IPS-18a (cell line): Measurements from ENCODE around the gene PHOX2B.

Experiments used
- H3K27ac ChIP-seq: one replicate; pipeline ENCODE4 v1.5.1; 2013; ENCODE audit warnings: low read length
- H3K27me3 ChIP-seq: one replicate; pipeline ENCODE4 v1.6.1; 2013; ENCODE audit warnings: mild to moderate bottlenecking, low read length; ENCODE audit not compliant: control insufficient read depth, insufficient read depth
- H3K36me3 ChIP-seq: one replicate; pipeline ENCODE4 v1.6.1; 2013; ENCODE audit warnings: low read depth, low read length; ENCODE audit not compliant: control insufficient read depth
- H3K4me1 ChIP-seq: one replicate; pipeline ENCODE4 v1.6.1; 2013; ENCODE audit warnings: low read depth, low read length; ENCODE audit not compliant: control insufficient read depth
- H3K4me3 ChIP-seq: one replicate; pipeline ENCODE4 v1.5.1; 2013; ENCODE audit warnings: low read length
- H3K9ac ChIP-seq: one replicate; pipeline ENCODE4 v1.6.1; 2013; ENCODE audit warnings: mild to moderate bottlenecking, low read length, moderate library complexity
- H3K9me3 ChIP-seq: one replicate; pipeline ENCODE4 v1.6.1; 2013; ENCODE audit warnings: low read depth, low read length; ENCODE audit not compliant: control insufficient read depth

PHOX2B gene

DNA sequence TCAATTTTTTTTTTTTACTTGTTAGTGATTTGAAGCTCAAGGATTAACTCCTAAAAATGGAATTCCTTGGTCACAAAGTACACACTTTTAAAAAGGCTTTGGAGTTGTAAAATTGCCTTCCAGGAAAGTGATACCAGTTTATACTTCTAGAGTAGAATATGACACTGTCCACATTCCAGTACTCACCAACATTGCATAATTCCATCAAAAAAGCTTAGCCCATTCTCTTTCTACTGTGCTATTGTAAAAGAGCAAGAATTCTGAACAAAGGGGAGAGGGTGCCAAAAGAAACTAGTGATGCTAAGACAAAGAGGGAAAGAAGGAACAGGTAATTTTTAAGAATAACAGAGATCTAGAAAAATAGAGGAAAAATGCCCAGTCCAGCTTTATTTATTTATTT lies 10.4 kb upstream of the PHOX2B start:
- Histone ChIP-seq H3K9ac (no peak overlapping the region), H3K9me3 (no peaks in the 10 kb centered on the region), H3K27ac (no peak overlapping the region), H3K27me3 (peaks cover 54% of the 10 kb centered on the region), H3K4me1 (peaks cover 11% of the 10 kb centered on the region), H3K36me3 (no peaks in the 10 kb centered on the region), H3K4me3 (no peak overlapping the region)

DNA sequence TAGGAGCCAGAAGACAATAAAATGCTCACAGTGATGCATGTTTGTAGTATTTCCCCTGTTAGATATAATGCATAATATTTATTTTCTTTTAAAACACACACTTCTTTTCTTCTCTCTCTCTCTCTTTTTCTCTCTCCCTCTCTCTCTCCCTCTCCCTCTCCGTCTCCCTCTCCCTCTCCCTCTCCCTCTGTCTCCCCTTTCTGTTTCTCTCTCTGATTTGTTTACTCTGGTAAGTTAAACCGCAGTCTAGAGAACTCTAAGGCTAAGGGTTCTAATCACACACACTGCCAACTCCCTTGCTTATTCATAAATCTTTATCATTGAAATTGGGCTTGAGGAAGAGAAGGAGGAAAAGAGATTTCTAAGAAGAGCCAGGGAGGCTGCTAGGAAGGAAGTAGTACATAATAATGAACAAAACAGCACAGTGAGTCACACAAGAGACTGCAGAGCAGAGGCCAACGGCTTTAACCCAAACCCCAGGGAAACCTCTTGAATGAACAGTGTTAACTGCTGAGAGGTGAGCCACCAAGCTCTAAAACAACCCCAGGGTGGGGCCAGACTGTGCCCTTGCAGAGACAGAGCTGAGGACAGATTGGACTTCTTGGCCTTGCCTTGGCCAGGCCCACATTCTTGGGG lies 9.1 kb upstream of the PHOX2B start:
- Histone ChIP-seq H3K4me3 (no peak overlapping the region), H3K27ac (no peak overlapping the region), H3K4me1 (peaks cover 11% of the 10 kb centered on the region), H3K36me3 (no peaks in the 10 kb centered on the region), H3K9ac (no peak overlapping the region), H3K9me3 (no peaks in the 10 kb centered on the region), H3K27me3 (peaks cover 66% of the 10 kb centered on the region)

DNA sequence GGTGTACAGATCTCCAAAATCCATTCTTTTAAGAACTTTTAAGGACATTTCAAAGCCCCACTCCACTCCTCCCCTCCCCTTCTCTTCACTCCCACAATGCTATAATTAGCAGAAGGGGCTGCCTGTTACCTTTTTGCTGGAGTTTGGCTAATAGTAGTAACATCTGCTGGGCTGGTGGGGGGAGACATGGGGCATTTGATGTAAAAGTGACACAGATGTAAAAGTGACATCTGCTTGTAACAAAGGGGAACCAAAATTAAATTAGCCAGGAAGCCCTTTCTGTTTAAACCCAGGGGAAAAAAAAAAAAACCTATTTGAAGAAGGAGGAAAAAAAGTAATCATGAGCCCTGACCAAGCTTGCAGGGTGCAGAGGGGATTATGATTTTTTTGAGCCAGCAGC lies 5.4 kb upstream of the PHOX2B start:
- Histone ChIP-seq H3K27me3 (peaks cover 87% of the 10 kb centered on the region), H3K27ac (no peak overlapping the region), H3K9ac (no peak overlapping the region), H3K9me3 (no peaks in the 10 kb centered on the region), H3K36me3 (no peaks in the 10 kb centered on the region), H3K4me3 (no peak overlapping the region), H3K4me1 (peaks cover 26% of the 10 kb centered on the region)

DNA sequence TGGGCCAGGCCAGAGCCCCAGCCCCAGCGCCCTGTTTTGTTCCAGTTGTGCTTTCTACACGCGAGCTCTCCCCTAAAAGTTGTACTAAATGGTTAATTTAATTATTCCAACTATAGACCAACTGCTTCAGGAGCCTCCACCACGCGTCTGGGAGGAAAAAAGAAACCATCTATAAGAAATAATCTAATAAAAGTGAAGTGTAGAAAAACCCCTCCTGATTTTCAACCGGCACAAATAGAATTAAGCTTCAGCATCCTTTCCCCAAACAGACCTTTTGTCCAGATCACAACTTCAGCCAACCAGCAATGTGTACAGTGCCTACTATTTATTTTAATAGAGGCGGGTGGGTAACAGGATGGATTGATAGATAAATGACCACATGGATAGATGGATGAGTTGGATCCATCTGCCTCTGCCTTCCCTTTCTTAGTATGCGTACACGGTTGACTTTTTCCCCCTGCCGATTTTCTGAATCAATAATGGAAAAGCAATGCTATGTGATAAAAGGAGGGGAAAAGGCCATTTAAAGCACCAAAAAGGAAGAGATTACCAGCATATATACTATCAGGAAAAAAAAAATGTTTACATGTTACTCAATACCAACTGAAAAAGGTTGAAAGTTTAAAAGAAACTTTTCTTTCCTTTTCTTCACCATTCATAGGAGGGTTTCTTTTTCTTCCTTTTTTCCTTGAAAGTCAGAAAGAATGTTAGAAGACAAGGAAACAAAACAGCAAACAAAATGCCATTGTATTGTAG lies 3.7 kb upstream of the PHOX2B start:
- peaks cover 100% of the 10 kb centered on the region for H3K27me3 ChIP-seq
- H3K36me3 ChIP-seq: no peaks in the 10 kb centered on the region
- H3K9me3 ChIP-seq: no peaks in the 10 kb centered on the region
- H3K4me1 ChIP-seq: peaks cover 19% of the 10 kb centered on the region
- H3K9ac ChIP-seq: no peak overlapping the region
- peak overlapping the region; percentile 50 for H3K4me3 ChIP-seq
- no peak overlapping the region for H3K27ac ChIP-seq

DNA sequence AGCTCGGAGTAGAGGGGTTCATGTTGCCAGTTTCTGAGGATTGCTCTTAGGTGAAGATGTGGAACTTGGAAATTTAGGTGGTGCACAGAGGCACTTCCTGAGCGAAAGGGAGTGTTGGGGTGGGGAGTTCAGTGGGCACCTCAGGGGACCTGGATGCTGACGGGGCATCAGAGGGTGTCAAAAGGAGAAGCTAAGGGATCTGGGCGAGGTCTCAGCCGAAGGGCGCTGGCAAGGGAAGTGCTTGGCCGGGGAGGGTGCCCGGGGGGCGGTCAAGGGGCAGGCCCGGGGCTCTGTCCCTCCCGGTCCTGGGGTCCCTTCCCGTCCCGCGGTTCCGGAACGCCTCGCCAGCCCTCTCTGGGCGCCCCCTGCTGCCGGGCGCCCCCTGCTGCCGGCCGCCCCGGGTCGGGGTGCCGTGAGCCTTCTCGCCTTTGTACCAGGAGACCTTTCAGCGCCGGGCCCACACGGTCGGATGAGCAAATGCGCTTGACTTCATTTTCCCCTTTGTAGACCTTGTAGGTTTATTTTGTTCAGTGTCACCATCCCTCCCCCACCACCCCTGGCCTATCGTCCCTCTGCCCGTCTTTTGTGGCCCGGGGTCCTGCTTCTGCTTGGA lies 3.0 kb upstream of the PHOX2B start:
- Histone ChIP-seq H3K9me3 (no peaks in the 10 kb centered on the region), H3K4me3 (peak overlapping the region; percentile 50), H3K36me3 (no peaks in the 10 kb centered on the region), H3K27ac (no peak overlapping the region), H3K27me3 (peaks cover 100% of the 10 kb centered on the region), H3K4me1 (peaks cover 25% of the 10 kb centered on the region), H3K9ac (no peak overlapping the region)

DNA sequence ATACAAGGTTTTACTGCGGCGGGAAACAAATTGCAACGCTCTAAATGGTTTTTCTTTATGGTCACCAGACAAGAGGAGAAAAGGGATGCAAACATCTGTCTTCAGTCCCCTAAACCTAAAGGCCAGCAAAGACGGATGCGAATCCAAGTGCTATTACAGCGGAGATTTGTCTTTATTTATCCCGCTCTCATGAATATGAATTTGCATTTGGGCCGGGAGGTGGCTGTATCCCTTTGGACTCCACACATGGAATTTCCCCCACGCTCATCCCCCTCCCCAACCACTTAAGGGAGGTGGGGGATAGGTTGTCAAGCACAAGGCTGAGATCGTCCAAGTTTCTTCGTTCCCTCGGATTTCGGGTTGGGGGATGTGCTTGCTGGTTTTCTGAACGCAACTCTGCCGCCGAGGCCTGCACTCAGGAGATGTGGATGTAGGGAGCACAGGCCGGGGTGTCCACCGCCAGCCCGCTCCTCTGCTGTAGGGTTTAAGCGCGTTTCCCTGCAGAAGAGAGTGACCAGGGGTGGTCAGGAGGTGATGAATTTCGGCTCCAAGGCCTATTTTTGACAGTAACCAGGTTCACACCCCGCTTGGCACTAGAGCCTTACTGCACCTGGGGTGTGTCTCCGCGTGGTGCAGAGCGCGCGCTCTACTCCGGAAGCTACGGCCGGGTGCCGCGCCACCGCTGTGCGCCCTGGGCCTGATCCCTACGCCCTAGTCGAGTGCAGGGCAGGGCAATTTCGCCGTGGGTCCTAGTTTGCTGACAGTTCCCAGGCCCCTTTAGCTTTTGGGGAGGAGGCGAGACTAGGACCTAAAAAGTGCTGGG lies 2.3 kb upstream of the PHOX2B start:
- H3K4me3 ChIP-seq: peak overlapping the region; percentile 50
- no peak overlapping the region for H3K27ac ChIP-seq
- no peaks in the 10 kb centered on the region for H3K36me3 ChIP-seq
- H3K9ac ChIP-seq: no peak overlapping the region
- peaks cover 25% of the 10 kb centered on the region for H3K4me1 ChIP-seq
- peaks cover 100% of the 10 kb centered on the region for H3K27me3 ChIP-seq
- no peaks in the 10 kb centered on the region for H3K9me3 ChIP-seq

DNA sequence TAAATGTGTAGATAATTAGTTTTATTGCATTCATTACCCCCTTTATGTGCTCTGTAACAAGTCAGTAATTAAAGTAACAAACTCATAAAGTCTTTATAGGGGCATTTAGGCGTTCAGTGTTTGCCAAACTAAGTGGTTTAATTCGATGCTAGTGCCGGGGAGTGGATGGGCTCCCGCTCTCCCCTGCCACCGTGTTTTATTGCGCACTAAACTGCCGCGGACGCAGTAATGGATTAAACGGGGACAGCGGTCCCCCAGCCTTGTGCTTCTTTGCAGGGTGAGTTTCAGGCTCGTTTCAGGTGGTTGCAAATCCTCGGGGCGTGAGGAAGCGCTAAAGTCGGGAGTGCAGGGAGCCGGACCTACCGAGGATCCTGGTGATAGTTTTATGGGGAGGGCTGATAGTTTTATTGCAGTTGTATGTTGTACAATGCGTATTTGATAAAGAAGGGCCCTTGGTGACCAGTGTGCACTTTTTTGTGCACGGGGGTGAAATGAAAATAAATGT lies 1.6 kb upstream of the PHOX2B start:
- Histone ChIP-seq H3K9ac (no peak overlapping the region), H3K4me1 (peaks cover 25% of the 10 kb centered on the region), H3K36me3 (no peaks in the 10 kb centered on the region), H3K9me3 (no peaks in the 10 kb centered on the region), H3K4me3 (peak overlapping the region; percentile 50), H3K27ac (no peak overlapping the region), H3K27me3 (peaks cover 100% of the 10 kb centered on the region)

DNA sequence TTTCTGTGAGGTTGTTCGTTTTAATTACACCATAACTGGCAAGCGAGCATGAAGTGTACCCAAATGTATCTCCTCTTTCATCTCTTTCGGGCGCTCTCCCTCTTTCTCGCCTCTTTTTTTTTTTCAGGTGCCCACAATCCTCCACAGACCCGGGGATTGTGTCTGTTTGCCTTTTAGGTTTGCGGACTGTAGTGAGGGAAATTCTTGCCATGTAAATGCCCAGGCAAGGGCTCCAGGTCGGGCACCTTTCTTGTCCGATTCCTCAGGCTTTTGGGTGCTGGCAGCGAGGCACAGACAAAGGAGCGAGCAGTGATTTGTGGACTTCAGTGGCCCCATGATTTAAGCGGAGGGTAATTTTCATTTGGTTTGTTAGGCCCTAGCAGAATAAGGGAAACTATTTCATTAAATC lies 1.1 kb upstream of the PHOX2B start:
- no peak overlapping the region for H3K9ac ChIP-seq
- no peaks in the 10 kb centered on the region for H3K9me3 ChIP-seq
- H3K4me1 ChIP-seq: peaks cover 21% of the 10 kb centered on the region
- no peak overlapping the region for H3K27ac ChIP-seq
- H3K27me3 ChIP-seq: peaks cover 100% of the 10 kb centered on the region
- H3K36me3 ChIP-seq: no peaks in the 10 kb centered on the region
- no peak overlapping the region for H3K4me3 ChIP-seq

DNA sequence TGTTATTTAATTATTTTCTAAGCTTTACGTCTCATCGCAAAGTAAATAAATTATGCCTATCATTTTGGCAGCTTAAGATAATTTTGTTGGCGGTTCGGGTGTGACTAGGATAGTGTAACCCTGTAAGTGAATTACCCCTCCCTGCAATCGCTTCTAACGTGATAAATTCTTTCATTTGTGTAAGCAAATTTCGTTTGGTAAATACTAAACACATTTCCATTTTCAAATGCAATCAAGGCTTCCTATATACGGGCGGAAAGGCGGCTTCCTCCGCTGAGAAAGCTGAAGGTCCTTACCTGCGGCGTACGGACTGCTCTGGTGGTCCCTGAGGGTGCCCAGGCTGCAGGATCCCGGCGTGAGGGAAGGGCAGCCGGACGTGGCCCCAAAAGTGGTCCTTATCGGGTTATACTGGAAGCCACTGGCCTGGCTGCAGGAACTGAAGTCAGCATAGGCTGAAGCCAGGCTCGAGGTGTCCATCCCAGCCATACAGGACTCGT lies 403 bp downstream of the PHOX2B start:
- H3K9ac ChIP-seq: no peak overlapping the region
- peaks cover 21% of the 10 kb centered on the region for H3K4me1 ChIP-seq
- no peaks in the 10 kb centered on the region for H3K36me3 ChIP-seq
- H3K27ac ChIP-seq: no peak overlapping the region
- H3K4me3 ChIP-seq: no peak overlapping the region
- H3K27me3 ChIP-seq: peaks cover 100% of the 10 kb centered on the region
- H3K9me3 ChIP-seq: no peaks in the 10 kb centered on the region

DNA sequence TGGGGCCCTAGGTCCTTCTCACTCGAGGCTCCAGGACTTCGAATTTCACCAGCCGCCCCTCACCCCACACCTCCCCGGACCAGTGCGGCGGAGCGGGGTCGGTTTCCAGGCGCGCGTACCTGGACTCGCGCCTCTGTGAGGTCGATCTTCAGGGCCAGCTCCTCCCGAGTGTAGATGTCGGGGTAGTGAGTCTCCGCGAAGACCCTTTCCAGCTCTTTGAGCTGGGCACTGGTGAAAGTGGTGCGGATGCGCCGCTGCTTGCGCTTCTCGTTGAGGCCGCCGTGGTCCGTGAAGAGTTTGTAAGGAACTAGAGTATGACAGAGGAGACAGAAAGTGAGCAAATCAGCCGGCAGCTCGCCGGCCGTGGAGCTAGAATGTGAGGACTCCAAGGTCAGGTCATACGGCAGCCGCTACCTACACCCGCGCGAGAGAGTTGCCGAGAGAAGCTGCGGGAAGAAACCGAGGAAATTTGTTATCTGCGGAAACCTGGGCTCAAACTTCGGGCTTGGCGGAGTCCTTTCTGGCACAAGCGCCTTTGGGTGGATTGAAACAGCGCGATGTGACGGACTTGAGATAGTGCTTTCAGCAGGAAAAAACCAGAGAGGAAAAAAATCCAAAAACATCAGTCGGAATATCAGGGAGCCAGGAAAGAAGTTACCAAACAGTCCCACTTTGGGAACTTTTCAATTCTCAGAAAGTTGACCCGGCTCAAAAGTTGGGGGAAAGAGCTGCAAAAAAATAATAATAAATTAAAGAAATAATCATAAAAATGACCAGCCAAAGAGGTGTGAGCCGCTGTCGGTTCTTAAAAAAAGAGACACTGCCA lies 1.1 kb downstream of the PHOX2B start:
- H3K27me3 ChIP-seq: peaks cover 100% of the 10 kb centered on the region
- H3K4me1 ChIP-seq: peaks cover 20% of the 10 kb centered on the region
- H3K36me3 ChIP-seq: no peaks in the 10 kb centered on the region
- no peaks in the 10 kb centered on the region for H3K9me3 ChIP-seq
- no peak overlapping the region for H3K9ac ChIP-seq
- H3K4me3 ChIP-seq: peak overlapping the region; percentile 16
- H3K27ac ChIP-seq: no peak overlapping the region
